Fibroblast of pulmonary artery (primary cell): ENCODE measurements around the gene ACVR1C.
"Not testable (repeated sequence)": the region's sequence is repeated elsewhere in the genome, so short reads cannot be mapped to it uniquely, and the experiment has no call there.

ENCODE experiments used
- DNase-seq: peaks from one replicate; pipeline ENCODE4 v3.0.0-alpha.2; 2010; ENCODE audit warnings: low read depth
- H3K4me3 ChIP-seq: replicated peaks from 2 replicates; pipeline ENCODE4 v1.5.1; 2011; ENCODE audit warnings: low read depth, mild to moderate bottlenecking, control low read depth, low read length, moderate library complexity
- TF ChIP-seq, protein P1 (sequence below): IDR thresholded peaks from 2 replicates; pipeline ENCODE4 v1.5.1; 2011; ENCODE audit warnings: mild to moderate bottlenecking, control low read depth, low read length, inconsistent platforms; ENCODE audit errors: missing control alignments

ACVR1C gene

DNA sequence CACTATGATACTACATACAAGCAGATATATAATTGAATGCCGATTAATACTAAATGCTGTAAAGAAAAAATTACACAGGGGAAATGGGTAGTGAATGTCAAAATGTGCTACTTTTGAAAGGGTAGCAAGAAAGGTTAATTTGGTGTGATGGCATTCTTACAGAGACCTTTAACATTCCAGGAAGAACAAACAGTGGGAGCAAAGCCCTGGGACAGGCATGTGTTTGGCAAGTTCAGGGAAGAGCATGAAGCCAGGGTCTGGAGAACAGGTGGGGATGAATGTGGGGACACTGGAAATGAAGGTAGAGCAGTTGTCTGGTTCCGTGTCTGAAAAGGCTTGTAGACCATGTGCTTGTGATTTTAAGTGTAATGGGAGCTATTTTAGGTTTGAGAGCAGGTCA lies 102.6 kb downstream of the ACVR1C start:
- TF ChIP-seq, protein P1, sequence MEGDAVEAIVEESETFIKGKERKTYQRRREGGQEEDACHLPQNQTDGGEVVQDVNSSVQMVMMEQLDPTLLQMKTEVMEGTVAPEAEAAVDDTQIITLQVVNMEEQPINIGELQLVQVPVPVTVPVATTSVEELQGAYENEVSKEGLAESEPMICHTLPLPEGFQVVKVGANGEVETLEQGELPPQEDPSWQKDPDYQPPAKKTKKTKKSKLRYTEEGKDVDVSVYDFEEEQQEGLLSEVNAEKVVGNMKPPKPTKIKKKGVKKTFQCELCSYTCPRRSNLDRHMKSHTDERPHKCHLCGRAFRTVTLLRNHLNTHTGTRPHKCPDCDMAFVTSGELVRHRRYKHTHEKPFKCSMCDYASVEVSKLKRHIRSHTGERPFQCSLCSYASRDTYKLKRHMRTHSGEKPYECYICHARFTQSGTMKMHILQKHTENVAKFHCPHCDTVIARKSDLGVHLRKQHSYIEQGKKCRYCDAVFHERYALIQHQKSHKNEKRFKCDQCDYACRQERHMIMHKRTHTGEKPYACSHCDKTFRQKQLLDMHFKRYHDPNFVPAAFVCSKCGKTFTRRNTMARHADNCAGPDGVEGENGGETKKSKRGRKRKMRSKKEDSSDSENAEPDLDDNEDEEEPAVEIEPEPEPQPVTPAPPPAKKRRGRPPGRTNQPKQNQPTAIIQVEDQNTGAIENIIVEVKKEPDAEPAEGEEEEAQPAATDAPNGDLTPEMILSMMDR = no peak
- H3K4me3 ChIP-seq = no peak overlapping the region
- no peak for DNase-seq

DNA sequence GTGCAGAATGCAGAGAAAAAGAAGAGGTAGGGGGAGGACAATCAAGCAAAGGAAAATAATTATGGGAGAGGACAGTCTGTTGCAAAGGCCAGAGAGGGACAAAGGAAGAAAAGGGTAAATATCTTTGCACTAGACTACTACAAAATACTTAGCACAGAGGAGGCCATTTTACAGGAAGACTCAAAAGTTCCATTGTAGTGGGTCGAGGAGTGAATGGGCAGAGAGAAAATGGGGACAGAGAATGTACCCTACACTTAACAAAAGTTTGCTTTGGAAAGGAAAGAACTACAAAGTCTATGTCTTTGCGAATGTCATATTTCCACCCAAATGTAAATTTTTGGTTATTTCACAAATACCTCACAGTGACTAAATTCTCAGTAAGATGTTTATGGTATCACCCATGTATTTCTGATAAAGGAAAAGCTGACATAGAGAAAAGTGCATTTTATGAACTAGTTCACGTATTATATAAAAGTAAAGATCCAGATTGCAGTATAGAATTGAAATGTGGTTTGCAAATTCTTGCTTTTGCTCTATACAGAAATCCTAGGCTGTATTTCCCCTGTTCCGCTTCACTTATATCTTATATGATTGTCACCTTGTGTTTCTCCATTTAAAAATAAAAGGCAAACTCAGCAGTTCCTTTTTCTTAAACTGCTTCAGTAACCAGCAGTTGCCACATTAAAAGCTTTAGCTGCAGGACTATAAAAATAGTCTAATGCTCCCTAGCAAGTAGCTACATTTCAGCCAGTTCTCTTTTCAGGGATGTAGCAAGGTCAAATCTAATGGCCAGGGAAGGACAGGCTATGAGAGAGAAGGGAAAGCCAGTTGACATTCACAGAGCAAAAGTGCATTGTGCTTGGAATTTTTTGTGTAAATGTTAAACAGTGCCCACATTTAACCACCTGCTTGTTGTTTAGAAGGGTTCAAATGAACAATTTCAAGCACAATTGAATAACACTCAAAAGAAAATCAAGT lies 105.1 kb downstream of the ACVR1C start:
- TF ChIP-seq, protein P1 = no peak
- H3K4me3 ChIP-seq = no peak overlapping the region
- no peak for DNase-seq

DNA sequence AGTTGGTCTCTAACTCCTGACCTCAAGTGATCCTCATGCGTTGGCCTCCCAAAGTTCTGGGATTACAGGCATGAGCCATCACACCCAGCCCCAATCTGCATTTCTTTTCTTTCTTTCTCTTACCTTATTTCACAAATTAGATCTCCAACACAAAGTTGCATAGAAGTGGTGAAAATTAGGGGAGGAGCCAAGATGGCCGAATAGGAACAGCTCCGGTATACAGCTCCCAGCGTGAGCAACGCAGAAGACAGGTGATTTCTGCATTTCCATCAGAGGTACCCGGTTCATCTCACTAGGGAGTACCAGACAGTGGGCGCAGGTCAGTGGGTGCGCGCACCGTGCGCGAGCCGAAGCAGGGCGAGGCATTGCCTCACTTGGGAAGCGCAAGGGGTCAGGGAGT lies 113.7 kb downstream of the ACVR1C start:
- not testable (repeated sequence) for H3K4me3 ChIP-seq, DNase-seq

DNA sequence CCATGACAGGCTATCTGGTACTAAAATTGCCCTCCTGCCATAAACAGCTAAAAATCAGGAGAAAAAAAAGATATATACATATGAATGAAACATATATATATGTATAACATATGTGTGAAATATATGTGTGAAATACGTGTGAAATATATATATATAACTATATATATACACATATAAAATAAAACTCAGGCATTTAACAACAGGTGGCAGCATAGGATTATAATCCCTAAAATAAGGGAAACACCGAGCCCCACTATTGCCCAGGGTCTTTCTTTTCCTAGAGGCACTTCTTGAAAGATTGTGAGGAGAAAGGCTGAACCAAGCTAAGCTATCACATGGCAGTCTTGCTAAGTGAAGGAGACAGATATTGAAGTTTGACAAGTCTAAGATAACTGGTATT lies 118.9 kb downstream of the ACVR1C start:
- TF ChIP-seq, protein P1 = no peak
- DNase-seq = no peak
- H3K4me3 ChIP-seq = no peak overlapping the region

DNA sequence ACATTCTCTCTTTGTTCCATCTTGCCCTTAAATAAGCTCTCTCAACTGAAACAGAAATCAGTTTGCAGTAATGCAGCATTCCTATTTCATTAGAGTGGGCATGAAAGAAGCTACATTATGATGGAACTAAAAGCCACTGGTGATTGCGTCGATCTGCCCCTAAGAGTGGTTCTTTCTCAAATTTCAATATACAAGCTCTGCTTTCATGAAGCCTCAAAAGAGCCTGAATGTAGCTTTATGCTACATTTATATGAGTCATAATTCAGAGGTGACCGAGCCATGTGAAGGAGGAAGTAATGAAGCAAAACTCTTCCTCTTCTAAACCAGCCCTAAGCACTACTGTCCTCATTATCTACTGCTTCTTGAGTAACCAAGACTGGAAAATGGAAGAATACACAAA lies 120.0 kb downstream of the ACVR1C start:
- DNase-seq = no peak
- TF ChIP-seq, protein P1 = no peak
- no peak overlapping the region for H3K4me3 ChIP-seq

DNA sequence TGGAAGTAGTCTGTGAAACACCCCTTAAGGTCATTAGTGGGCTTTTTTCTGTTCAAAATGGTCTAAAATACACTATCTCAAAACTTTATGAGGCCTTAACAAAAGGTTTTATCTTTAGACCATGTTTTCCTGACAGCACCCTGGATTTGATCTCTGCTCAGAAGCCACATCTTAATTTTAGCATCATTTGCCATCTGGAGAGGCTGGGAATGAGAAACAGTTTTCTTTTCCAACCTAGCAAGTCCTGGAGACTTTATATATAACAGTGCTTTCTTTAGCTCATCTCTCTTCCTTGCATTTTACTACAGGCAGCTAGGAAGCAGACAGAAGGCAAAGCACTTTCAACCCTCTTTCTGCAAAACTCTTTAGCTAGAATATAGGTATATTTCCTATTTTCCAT lies 122.1 kb downstream of the ACVR1C start:
- TF ChIP-seq, protein P1 = no peak
- no peak overlapping the region for H3K4me3 ChIP-seq
- DNase-seq = no peak

DNA sequence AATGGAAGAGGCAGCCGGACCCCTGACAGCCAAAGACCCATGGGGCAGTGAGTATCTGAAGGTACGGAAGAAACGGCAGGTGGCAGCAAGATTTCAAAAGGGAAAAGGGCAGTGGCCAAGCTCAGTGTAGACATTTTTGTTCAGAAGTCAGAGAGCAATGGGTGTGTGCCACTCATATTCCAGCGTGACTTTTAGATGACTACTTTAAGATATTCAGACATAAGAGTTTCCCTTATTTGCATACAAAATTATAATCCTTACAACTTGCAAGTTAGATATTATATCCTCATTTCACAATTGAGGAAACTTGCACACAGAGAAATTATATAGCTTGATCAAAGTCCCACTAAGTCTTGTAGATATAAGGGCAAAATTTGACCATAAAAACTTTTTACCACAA lies 124.0 kb downstream of the ACVR1C start:
- TF ChIP-seq, protein P1 = no peak
- no peak for DNase-seq
- no peak overlapping the region for H3K4me3 ChIP-seq
